Activated CD8-positive, alpha-beta memory T cell treated with anti-CD3 and anti-CD28 coated beads for 24 hours (primary cell): Measurements from ENCODE around the gene DAB1.

Experiments
- DNase-seq: peaks from one replicate; pipeline ENCODE4 v3.0.0-alpha.2; 2020

DAB1 gene

GRCh38 chr1:57311411-57311810 lies 112.4 kb downstream of the DAB1 start:
- no peak for DNase-seq

- DNase-seq: no peak
These were observed 112.9 kb downstream of the DAB1 start for GRCh38 chr1:57311006-57311405.

DNA sequence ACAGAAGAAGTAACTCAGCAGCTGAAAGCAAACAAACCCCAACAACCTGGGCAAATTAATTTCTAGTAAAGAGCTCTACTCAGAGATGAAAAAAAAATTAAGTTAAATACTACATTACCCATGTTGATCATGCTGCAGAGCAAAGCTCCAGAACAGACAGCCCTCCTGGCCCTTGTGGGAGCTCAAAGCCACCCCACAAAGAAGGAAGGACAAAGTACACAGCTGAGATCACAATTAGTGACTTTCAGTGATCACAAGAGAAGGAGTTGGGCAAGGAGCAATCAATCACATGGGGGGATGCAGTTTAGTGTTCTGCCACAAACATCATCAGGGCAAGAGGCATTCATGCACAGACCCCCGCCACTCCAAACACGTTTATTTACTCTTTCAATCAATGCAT lies 114.2 kb downstream of the DAB1 start:
- DNase-seq: no peak

- DNase-seq: peak; percentile 56
These were observed 116.3 kb downstream of the DAB1 start for GRCh38 chr1:57307392-57308170.

DNA sequence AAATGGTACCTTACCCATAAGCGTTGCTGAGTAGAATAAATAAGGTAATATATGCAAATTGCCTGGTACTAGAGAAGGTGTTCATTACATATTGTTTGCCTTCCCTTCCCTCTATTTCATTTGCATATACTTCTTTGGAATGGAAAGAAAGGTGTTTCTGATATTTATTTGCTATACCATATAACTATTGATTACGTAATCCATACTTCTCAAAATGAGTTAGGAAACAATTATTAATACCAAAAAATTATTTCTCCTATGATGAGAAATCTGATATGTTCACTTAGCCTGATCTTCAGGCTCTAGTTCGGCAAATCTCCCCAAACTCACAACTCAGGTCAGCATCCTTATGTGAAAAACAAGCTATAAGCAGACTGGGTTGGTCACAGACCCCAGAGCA lies 119.3 kb downstream of the DAB1 start:
- DNase-seq: no peak

- no peak for DNase-seq
These were observed 120.9 kb downstream of the DAB1 start for GRCh38 chr1:57302812-57303596.

GRCh38 chr1:57300186-57300585 lies 123.7 kb downstream of the DAB1 start:
- DNase-seq: no peak

GRCh38 chr1:57296726-57297250 lies 127.1 kb downstream of the DAB1 start:
- DNase-seq: no peak

DNA sequence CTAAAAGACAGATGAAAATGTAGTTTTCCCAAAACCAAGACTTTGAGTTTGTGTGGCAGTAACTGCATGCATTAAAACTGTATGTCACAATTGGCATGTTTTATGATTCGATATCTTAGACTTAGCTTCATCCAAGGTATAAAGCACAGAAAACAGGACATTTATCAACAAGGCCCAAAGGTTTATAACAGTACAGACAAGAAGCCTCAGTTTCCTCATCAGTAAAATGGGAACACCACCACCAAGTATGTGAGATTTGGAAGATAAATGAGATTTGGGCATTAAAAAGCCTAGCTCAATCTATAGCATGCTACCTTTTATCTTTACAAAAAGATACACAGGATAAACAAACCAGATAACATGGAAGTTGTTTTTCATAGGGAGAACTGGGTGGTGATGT lies 128.5 kb downstream of the DAB1 start:
- no peak for DNase-seq

DNA sequence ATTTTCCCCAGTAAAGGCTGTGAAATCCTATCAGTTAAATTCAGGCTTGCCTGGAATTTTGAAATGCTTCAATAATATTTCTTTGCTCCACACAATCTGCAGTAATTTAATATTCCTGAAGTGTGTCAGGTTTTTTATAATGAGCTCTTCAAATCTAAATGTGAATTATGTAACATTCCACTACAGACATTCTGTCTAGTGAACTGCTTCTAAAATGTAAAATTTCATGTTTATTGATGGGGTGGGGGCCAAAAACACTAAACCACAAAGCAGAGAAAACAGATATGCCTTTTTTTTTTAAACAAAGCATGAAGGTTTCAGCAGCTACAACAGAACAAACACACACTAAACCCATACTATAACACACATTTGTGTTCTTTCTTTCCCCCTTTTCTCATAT lies 129.7 kb downstream of the DAB1 start:
- no peak for DNase-seq

DNA sequence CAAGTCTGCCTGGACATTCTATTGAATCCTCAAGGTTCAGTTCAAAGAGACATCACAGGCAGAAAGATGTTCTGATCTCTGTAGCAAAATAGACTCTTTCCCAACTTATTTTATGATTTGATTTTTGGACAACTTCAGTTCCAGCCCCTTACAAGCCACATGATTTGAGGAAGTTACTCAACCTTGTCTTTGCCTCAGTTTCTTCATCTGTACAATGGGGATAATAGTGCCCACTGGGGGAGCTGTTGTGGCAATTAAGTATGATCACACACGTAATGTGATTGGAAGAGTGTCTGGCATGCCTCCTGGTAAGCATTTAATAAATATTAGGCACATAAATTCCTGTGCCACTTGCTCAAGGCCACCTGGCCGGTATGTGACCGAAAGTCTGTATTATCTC lies 130.6 kb downstream of the DAB1 start:
- no peak for DNase-seq

DNA sequence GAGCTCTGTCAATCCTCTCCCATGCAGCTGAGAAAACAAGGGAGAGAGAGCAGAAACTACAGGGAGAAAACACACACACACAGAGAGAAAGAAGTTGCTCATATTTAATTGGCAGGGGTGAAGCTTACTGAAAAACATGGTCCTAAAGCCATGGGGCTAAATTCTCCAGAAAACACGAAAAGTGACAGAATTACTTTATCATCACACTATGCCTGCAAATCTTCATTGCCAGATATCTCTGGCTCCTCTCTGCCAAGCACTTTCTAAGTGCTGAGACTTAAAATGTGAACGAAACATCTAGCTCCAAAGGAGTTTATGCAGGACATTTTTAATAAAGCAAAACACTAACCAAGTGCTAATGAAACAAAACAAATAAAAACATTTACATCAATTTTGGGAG lies 134.1 kb downstream of the DAB1 start:
- DNase-seq: no peak

DNA sequence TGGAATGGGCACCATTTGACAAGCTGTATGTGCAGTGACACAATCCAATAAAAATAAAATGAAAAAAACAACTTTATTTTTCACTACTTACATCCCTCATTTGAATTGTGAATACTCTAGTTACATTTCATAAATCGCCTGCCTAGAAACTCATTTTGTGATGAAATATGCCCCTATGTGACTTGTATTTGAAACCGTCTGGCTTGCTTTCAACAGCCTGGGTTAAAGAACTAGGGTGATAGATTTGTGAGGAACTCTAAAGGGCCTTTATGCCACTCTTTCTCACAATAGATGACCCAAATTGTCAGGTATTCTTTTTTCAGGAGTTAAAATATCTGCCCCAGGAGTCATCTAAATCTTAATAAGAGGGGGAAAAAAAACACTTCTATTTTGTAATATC lies 137.9 kb downstream of the DAB1 start:
- no peak for DNase-seq

GRCh38 chr1:57282411-57282810 lies 141.4 kb downstream of the DAB1 start:
- no peak for DNase-seq

GRCh38 chr1:57281324-57281723 lies 142.5 kb downstream of the DAB1 start:
- DNase-seq: no peak

DNA sequence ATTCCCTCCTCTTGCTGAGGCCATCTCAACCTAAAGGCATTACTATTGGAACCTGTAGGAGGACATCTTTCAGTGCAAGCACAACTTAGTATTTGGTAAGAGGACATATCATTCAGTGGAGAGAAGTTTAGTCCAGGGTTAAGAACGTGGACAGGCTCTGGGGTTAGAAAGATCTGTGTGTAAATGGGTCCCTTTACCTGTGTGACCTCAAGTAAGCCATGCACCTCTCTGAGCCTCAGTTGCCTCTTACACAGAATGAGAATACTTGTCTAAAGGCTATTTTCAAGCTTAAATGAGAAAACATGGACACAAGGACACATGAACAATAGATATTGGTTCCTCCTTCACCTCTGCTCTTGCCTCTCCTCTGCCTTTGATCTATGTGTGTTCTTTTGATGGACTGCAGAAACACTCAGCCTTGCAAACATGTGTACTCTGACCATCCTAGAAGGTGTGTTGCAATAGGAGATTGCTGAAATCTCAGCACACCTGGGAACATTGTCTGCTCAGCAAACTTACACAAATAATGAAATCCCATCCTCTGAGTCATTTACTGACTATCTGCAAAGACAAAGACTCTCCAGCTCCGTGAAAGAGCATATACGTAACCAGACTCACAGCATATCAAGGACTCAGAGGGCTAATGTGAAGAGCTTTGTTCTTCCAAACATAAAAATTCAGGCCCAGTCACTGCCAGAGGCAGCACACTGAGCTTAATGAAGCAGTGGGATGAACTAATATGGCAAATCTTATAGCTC lies 143.8 kb downstream of the DAB1 start:
- DNase-seq: no peak

DNA sequence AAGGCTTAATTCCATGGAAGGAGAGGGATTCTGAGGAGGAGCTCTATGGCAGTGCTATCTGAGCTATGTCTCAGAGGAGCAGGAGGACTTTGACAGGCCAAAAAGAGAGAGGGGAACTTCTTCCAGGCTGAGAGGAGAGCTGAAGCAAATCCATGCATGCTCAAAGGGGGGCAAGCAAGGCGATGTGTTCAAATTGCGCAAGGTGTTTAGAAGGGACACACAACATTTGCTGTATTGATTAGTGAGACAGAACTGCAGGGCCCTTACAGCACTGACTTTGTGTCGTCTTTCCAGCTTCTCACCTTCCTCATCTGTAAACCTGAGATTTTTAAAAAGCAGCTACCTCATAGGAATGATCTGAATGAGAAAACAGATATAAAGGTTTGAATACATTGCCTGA lies 145.3 kb downstream of the DAB1 start:
- no peak for DNase-seq

- DNase-seq: no peak
These were observed 146.2 kb downstream of the DAB1 start for GRCh38 chr1:57277681-57278080.

DNA sequence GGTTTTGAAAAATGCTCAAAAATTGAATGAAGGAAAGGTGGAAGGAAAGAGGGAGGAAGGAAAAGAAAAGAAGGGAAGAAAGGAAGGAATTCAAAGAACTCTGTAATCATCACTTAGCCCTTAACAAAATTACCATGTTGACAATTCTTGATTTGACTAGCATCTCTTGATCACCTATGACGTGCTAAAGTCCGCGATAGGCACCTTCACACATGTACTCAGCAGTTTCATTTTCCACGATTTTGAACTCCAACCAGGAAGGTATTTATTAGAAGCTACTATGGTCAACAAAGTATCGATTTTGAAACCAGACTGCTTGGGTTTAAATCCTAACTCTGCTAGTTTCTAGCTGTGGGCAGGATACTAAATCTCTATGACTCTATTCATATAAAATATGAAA lies 146.9 kb downstream of the DAB1 start:
- DNase-seq: no peak

DNA sequence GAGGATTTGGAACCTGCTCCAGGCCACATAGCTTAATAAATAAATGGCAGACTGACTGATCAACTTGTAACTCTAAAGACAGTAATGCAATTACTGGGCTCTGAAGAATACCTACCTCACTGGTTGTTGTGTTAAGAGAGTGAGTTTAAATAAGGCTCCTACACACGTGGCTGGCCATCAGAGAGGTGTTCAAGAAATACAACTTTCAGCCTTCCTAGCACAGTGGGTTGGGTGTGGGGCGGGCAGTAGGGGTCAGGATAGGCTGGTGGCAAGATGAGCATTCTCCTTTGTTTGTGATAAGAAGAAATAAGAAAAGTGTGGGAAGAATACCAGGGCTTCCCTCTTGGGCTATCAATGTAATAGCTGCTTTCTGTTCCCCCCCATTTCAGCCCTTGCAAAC lies 151.3 kb downstream of the DAB1 start:
- DNase-seq: no peak

GRCh38 chr1:57272150-57272549 lies 151.7 kb downstream of the DAB1 start:
- DNase-seq: no peak

- DNase-seq: no peak
These were observed 152.7 kb downstream of the DAB1 start for GRCh38 chr1:57270927-57271698.
